ENCODE data around the gene CCL2.

Gene CCL2

GRCh38 chr17:34254651-34255380, at the start of gene CCL2:
Gene CCL2 (plus strand): TSS chr17:34255285. CDS start chr17:34255350, 65 bp downstream.
- peak; percentile 85 for DNase-seq
- intact Hi-C loops (cut with DNase I; ENCODE audit: low total_unique reads) = no loop called here
- Histone ChIP-seq H3K4me1 (peaks cover 14 to 78% (median 71%) of the 10 kb centered on the region in 4 donors), H3K27ac (peak within 1 kb of the TSS; percentile 74 to 81), H3K9me3 (no peaks in the 10 kb centered on the region), H3K4me3 (peak within 1 kb of the TSS; percentile 44), H3K36me3 (no peaks in the 10 kb centered on the region), H3K27me3 (no peaks in the 10 kb centered on the region)
- TF ChIP-seq CTCF (IDR thresholded peaks at IDR 0.05) = no peak

- no peak for TF ChIP-seq CTCF (IDR thresholded peaks at IDR 0.05)
- Histone ChIP-seq H3K4me3 (no peak overlapping the region), H3K4me1 (peaks cover 0 to 14% (median under 1%) of the 10 kb centered on the region in 4 donors), H3K27me3 (no peaks in the 10 kb centered on the region), H3K36me3 (no peaks in the 10 kb centered on the region), H3K27ac (no peak overlapping the region), H3K9me3 (no peaks in the 10 kb centered on the region)
- DNase-seq = no peak
- intact Hi-C loops (cut with DNase I; ENCODE audit: low total_unique reads) = loop anchor here (2.0 kb wide), 1 partner anchor 53 kb away; no protein-coding TSS in a partner anchor
Measured at GRCh38 chr17:34205401-34205800, 49.7 kb upstream of the CCL2 start.

- no peaks in the 10 kb centered on the region for H3K36me3 ChIP-seq
- TF ChIP-seq CTCF (IDR thresholded peaks at IDR 0.05) = no peak
- H3K9me3 ChIP-seq = no peaks in the 10 kb centered on the region
- no peak overlapping the region for H3K4me3 ChIP-seq
- intact Hi-C loops (cut with DNase I; ENCODE audit: low total_unique reads) = no loop called here
- H3K4me1 ChIP-seq = peaks cover 0 to 9% (median 0%) of the 10 kb centered on the region in 4 donors
- H3K27ac ChIP-seq = no peak overlapping the region
- no peak for DNase-seq
- no peaks in the 10 kb centered on the region for H3K27me3 ChIP-seq
Measured at GRCh38 chr17:34206569-34206968, 48.5 kb upstream of the CCL2 start.

GRCh38 chr17:34207572-34207971, 47.5 kb upstream of the CCL2 start:
- TF ChIP-seq CTCF (IDR thresholded peaks at IDR 0.05) = no peak
- intact Hi-C loops (cut with DNase I; ENCODE audit: low total_unique reads) = no loop called here
- Histone ChIP-seq H3K36me3 (no peaks in the 10 kb centered on the region), H3K4me3 (no peak overlapping the region), H3K27ac (no peak overlapping the region), H3K4me1 (peaks cover 0 to 9% (median 0%) of the 10 kb centered on the region in 4 donors), H3K9me3 (no peaks in the 10 kb centered on the region), H3K27me3 (no peaks in the 10 kb centered on the region)
- DNase-seq = no peak

GRCh38 chr17:34218748-34219147, 36.3 kb upstream of the CCL2 start:
- intact Hi-C loops (cut with DNase I; ENCODE audit: low total_unique reads) = no loop called here
- Histone ChIP-seq H3K36me3 (no peaks in the 10 kb centered on the region), H3K27me3 (no peaks in the 10 kb centered on the region), H3K27ac (no peak overlapping the region), H3K9me3 (no peaks in the 10 kb centered on the region), H3K4me1 (peaks cover 0 to 9% (median 0%) of the 10 kb centered on the region in 4 donors), H3K4me3 (no peak overlapping the region)
- DNase-seq = no peak
- TF ChIP-seq CTCF (IDR thresholded peaks at IDR 0.05) = no peak
